DND-41 (cell line): ENCODE measurements around the gene EEF1AKMT2.
A peak's percentile ranks its signal among the peaks of the same experiment; 100 is the strongest.

ENCODE experiments used
- ATAC-seq: fragments of 200-7000 bp; cut with Tn5 transposase; 3 replicates; pipeline ENCODE4 v1.9.1; 2021; ENCODE audit warnings: low read depth; ENCODE audit not compliant: insufficient read depth
- DNase-seq: peaks from one replicate; pipeline ENCODE4 v3.0.0-alpha.2; 2020
- H2AFZ ChIP-seq: 2 replicates; pipeline ENCODE4 v1.6.0; 2012; ENCODE audit warnings: low read depth, low read length
- H3K27ac ChIP-seq: 2 replicates; pipeline ENCODE4 v1.5.1; 2012; ENCODE audit warnings: low read length, inconsistent platforms
- H3K27me3 ChIP-seq: fragments of 200-600 bp; sonication (generic); 2 replicates; pipeline ENCODE4 v1.6.0; 2012; ENCODE audit warnings: low read length, mild to moderate bottlenecking, inconsistent platforms; ENCODE audit not compliant: insufficient read depth, poor library complexity
- H3K36me3 ChIP-seq: 2 replicates; pipeline ENCODE4 v1.5.1; 2012; ENCODE audit warnings: low read length, inconsistent platforms; ENCODE audit not compliant: insufficient read depth
- H3K4me1 ChIP-seq: 2 replicates; pipeline ENCODE4 v1.5.1; 2012; ENCODE audit warnings: mild to moderate bottlenecking, low read length; ENCODE audit not compliant: insufficient read depth
- H3K4me2 ChIP-seq: 2 replicates; pipeline ENCODE4 v1.6.0; 2012; ENCODE audit warnings: mild to moderate bottlenecking, moderate library complexity, low read length, inconsistent platforms; ENCODE audit not compliant: insufficient read depth
- H3K4me3 ChIP-seq, 2 experiments: fragments of 200-600 bp in 1 of 2; shearing (Covaris generic) in 1 of 2; 2 replicates each; pipeline ENCODE4 v1.5.1; 2012 to 2016; ENCODE audit warnings: inconsistent platforms in 2 of 2, low read length in 2 of 2, mild to moderate bottlenecking in 2 of 2, low read depth in 1 of 2, moderate library complexity in 1 of 2
- H3K79me2 ChIP-seq: 2 replicates; pipeline ENCODE4 v1.6.0; 2012; ENCODE audit warnings: low read length, inconsistent platforms; ENCODE audit not compliant: insufficient read depth
- H3K9ac ChIP-seq: 2 replicates; pipeline ENCODE4 v1.6.0; 2012; ENCODE audit warnings: low read depth, mild to moderate bottlenecking, inconsistent platforms, low read length, moderate library complexity
- H3K9me3 ChIP-seq: 2 replicates; pipeline ENCODE4 v1.5.1; 2012; ENCODE audit warnings: low read length, moderate library complexity, mild to moderate bottlenecking, inconsistent platforms; ENCODE audit not compliant: insufficient read depth, severe bottlenecking
- H4K20me1 ChIP-seq: 2 replicates; pipeline ENCODE4 v1.6.0; 2012; ENCODE audit warnings: low read length; ENCODE audit not compliant: insufficient read depth
- EZH2 ChIP-seq: IDR thresholded peaks from 3 replicates; pipeline ENCODE4 v1.6.1; 2012; ENCODE audit warnings: borderline replicate concordance, low read depth, mild to moderate bottlenecking, moderate library complexity, low read length, inconsistent platforms; ENCODE audit not compliant: severe bottlenecking
- TF ChIP-seq, protein P1 (sequence below): IDR thresholded peaks from 2 replicates; pipeline ENCODE4 v1.5.1; 2012; ENCODE audit warnings: borderline replicate concordance, low read length, moderate library complexity, mild to moderate bottlenecking; ENCODE audit not compliant: poor library complexity, severe bottlenecking; ENCODE audit errors: extremely low read depth

The EEF1AKMT2 gene

GRCh38 chr10:124732931-124733570 lies 58.6 kb downstream of the EEF1AKMT2 start:
- H3K4me2 ChIP-seq = no peak overlapping the region
- H3K9ac ChIP-seq = peak overlapping the region; percentile 90; the same call in 1 of the 2 replicates
- H3K27me3 ChIP-seq = no peaks in the 10 kb centered on the region
- H3K79me2 ChIP-seq = peaks cover 100% of the 10 kb centered on the region
- ATAC-seq = no peak
- H3K27ac ChIP-seq = peak overlapping the region; percentile 84
- H2AFZ ChIP-seq = no peak overlapping the region
- no peaks in the 10 kb centered on the region for H3K9me3 ChIP-seq
- peaks cover 70% of the 10 kb centered on the region for H3K36me3 ChIP-seq
- H3K4me1 ChIP-seq = peaks cover 99% of the 10 kb centered on the region
- H4K20me1 ChIP-seq = peaks cover 86% of the 10 kb centered on the region
- no peak overlapping the region for H3K4me3 ChIP-seq
- DNase-seq = no peak
- TF ChIP-seq, protein P1, sequence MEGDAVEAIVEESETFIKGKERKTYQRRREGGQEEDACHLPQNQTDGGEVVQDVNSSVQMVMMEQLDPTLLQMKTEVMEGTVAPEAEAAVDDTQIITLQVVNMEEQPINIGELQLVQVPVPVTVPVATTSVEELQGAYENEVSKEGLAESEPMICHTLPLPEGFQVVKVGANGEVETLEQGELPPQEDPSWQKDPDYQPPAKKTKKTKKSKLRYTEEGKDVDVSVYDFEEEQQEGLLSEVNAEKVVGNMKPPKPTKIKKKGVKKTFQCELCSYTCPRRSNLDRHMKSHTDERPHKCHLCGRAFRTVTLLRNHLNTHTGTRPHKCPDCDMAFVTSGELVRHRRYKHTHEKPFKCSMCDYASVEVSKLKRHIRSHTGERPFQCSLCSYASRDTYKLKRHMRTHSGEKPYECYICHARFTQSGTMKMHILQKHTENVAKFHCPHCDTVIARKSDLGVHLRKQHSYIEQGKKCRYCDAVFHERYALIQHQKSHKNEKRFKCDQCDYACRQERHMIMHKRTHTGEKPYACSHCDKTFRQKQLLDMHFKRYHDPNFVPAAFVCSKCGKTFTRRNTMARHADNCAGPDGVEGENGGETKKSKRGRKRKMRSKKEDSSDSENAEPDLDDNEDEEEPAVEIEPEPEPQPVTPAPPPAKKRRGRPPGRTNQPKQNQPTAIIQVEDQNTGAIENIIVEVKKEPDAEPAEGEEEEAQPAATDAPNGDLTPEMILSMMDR = no peak
- TF ChIP-seq EZH2 = no peak

DNA sequence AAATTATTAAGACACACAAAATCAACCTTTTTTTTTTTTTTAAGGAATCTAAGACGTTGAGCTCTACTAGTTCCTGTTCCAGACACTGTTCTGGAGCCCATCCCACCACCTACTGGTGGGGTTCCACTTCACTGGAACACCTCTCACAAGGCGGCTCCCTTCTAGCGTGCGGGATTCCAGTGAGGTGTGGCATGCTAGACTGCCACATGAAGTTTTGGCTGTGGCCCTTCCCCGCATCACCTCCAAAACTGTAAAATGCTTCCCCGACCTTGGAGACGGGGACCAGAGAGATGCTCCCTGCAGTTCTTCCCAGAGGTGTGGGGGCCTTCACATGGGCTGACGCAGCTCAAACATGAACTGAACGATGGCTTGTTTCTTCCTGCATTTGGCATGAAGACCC lies 60.1 kb downstream of the EEF1AKMT2 start:
- Histone ChIP-seq H3K27me3 (no peaks in the 10 kb centered on the region), H3K36me3 (peaks cover 74% of the 10 kb centered on the region), H3K4me2 (no peak overlapping the region), H3K4me1 (peaks cover 97% of the 10 kb centered on the region), H3K9me3 (no peaks in the 10 kb centered on the region), H3K79me2 (peaks cover 100% of the 10 kb centered on the region), H3K4me3 (no peak overlapping the region), H3K9ac (no peak overlapping the region), H3K27ac (peak overlapping the region; percentile 60), H4K20me1 (peaks cover 90% of the 10 kb centered on the region), H2AFZ (no peak overlapping the region)
- TF ChIP-seq, protein P1 = no peak
- TF ChIP-seq EZH2 = no peak
- DNase-seq (no peak), ATAC-seq (no peak)

GRCh38 chr10:124730790-124731189 lies 60.9 kb downstream of the EEF1AKMT2 start:
- H4K20me1 ChIP-seq = peaks cover 90% of the 10 kb centered on the region

More at GRCh38 chr10:124730790-124731189, 60.9 kb downstream of the EEF1AKMT2 start:
- no peak overlapping the region for H3K4me3 ChIP-seq
- H3K9me3 ChIP-seq = no peaks in the 10 kb centered on the region
- no peak overlapping the region for H2AFZ ChIP-seq
- no peak overlapping the region for H3K4me2 ChIP-seq
- peaks cover 100% of the 10 kb centered on the region for H3K79me2 ChIP-seq
- H3K27me3 ChIP-seq = no peaks in the 10 kb centered on the region
- no peak overlapping the region for H3K9ac ChIP-seq
- H3K27ac ChIP-seq = peak overlapping the region; percentile 60
- peaks cover 81% of the 10 kb centered on the region for H3K36me3 ChIP-seq
- H3K4me1 ChIP-seq = peaks cover 97% of the 10 kb centered on the region
- TF ChIP-seq, protein P1 = no peak
- no peak for TF ChIP-seq EZH2
- DNase-seq (peak; percentile 2), ATAC-seq (no peak)
